Measurements from ENCODE around the gene RDH11. TPM values are rescaled to one million over a fixed set of nuclear protein-coding genes. Genes with fewer than 3 reads are reported as not detected.
"Not testable (repeated sequence)": the region's sequence is repeated elsewhere in the genome, so short reads cannot be mapped to it uniquely, and the experiment has no call there.

Gene RDH11
- total RNA-seq, 1 donor from 2014 or later = 13.9 TPM

- no peaks in the 10 kb centered on the region for H3K9me3 ChIP-seq (replicated peaks)
- H3K36me3 ChIP-seq = no peaks in the 10 kb centered on the region
- DNase-seq = no peak
- intact Hi-C loops (cut with micrococcal nuclease) = no loop called here
- TF ChIP-seq CTCF (IDR thresholded peaks at IDR 0.05; ENCODE audit: borderline replicate concordance) = no peak
- no peak overlapping the region for H3K27ac ChIP-seq (replicated peaks)
- no peak overlapping the region for H3K4me3 ChIP-seq
- peaks cover 11% of the 10 kb centered on the region for H3K4me1 ChIP-seq
- H3K27me3 ChIP-seq (ENCODE audit: low read depth) = no peaks in the 10 kb centered on the region
Measured at GRCh38 chr14:67725171-67725570, 29.6 kb upstream of the RDH11 start.

- Histone ChIP-seq H3K36me3 (no peaks in the 10 kb centered on the region), H3K27me3 (ENCODE audit: low read depth) (no peaks in the 10 kb centered on the region), H3K27ac (replicated peaks) (no peak overlapping the region), H3K4me3 (no peak overlapping the region), H3K9me3 (replicated peaks) (no peaks in the 10 kb centered on the region), H3K4me1 (peaks cover 11% of the 10 kb centered on the region)
- intact Hi-C loops (cut with micrococcal nuclease) = no loop called here
- TF ChIP-seq CTCF (IDR thresholded peaks at IDR 0.05; ENCODE audit: borderline replicate concordance) = no peak
- peak; percentile 84 for DNase-seq
Measured at GRCh38 chr14:67722293-67722692, 26.7 kb upstream of the RDH11 start.

GRCh38 chr14:67721875-67722274 lies 26.3 kb upstream of the RDH11 start:
- Histone ChIP-seq H3K9me3 (replicated peaks) (no peaks in the 10 kb centered on the region), H3K4me3 (no peak overlapping the region), H3K4me1 (peaks cover 11% of the 10 kb centered on the region), H3K27me3 (ENCODE audit: low read depth) (no peaks in the 10 kb centered on the region), H3K36me3 (no peaks in the 10 kb centered on the region), H3K27ac (replicated peaks) (no peak overlapping the region)
- no peak for TF ChIP-seq CTCF (IDR thresholded peaks at IDR 0.05; ENCODE audit: borderline replicate concordance)
- DNase-seq = no peak
- intact Hi-C loops (cut with micrococcal nuclease) = no loop called here

- peaks cover 11% of the 10 kb centered on the region for H3K4me1 ChIP-seq
- H3K4me3 ChIP-seq = no peak overlapping the region
- H3K27ac ChIP-seq (replicated peaks) = no peak overlapping the region
- TF ChIP-seq CTCF (IDR thresholded peaks at IDR 0.05; ENCODE audit: borderline replicate concordance) = no peak
- H3K36me3 ChIP-seq = no peaks in the 10 kb centered on the region
- no peaks in the 10 kb centered on the region for H3K9me3 ChIP-seq (replicated peaks)
- no peak for DNase-seq
- intact Hi-C loops (cut with micrococcal nuclease) = no loop called here
- no peaks in the 10 kb centered on the region for H3K27me3 ChIP-seq (ENCODE audit: low read depth)
Measured at GRCh38 chr14:67719866-67720265, 24.3 kb upstream of the RDH11 start.

- H3K4me3 ChIP-seq; H3K27ac ChIP-seq (replicated peaks); intact Hi-C loops (cut with micrococcal nuclease); DNase-seq; H3K9me3 ChIP-seq (replicated peaks); H3K27me3 ChIP-seq (ENCODE audit: low read depth); H3K36me3 ChIP-seq: not testable (repeated sequence)
- H3K4me1 ChIP-seq = peaks cover 11% of the 10 kb centered on the region
Measured at GRCh38 chr14:67719385-67719784, 23.8 kb upstream of the RDH11 start.

GRCh38 chr14:67718265-67718664 lies 22.7 kb upstream of the RDH11 start:
- intact Hi-C loops (cut with micrococcal nuclease) = no loop called here
- TF ChIP-seq CTCF (IDR thresholded peaks at IDR 0.05; ENCODE audit: borderline replicate concordance) = no peak
- no peak for DNase-seq

More at GRCh38 chr14:67718265-67718664, 22.7 kb upstream of the RDH11 start:
- H3K9me3 ChIP-seq (replicated peaks) = no peaks in the 10 kb centered on the region
- H3K4me1 ChIP-seq = peaks cover 11% of the 10 kb centered on the region
- H3K27ac ChIP-seq (replicated peaks) = no peak overlapping the region
- no peaks in the 10 kb centered on the region for H3K27me3 ChIP-seq (ENCODE audit: low read depth)
- no peaks in the 10 kb centered on the region for H3K36me3 ChIP-seq
- no peak overlapping the region for H3K4me3 ChIP-seq
